Neutrophil (primary cell): ENCODE measurements around the gene GTF2A1.
A peak's percentile ranks its signal among the peaks of the same experiment; 100 is the strongest.

Experiments
- H3K27ac ChIP-seq: fragments of 200-600 bp; sonication (generic); 2 replicates; pipeline ENCODE4 v1.5.1; 2016; ENCODE audit warnings: mild to moderate bottlenecking, moderate library complexity
- H3K27me3 ChIP-seq: fragments of 200-600 bp; sonication (generic); 2 replicates; pipeline ENCODE4 v1.6.0; 2016; ENCODE audit warnings: mild to moderate bottlenecking
- H3K36me3 ChIP-seq: fragments of 200-600 bp; sonication (generic); 2 replicates; pipeline ENCODE4 v1.5.1; 2017
- H3K4me1 ChIP-seq, 2 experiments: fragments of 200-600 bp in 1 of 2; sonication (generic) in 1 of 2; 1 replicate in 1 of 2; 2 replicates in 1 of 2; pipeline versions ENCODE4 v1.5.1 to v1.6.1; 2013 to 2016; ENCODE audit warnings: low read depth in 1 of 2, low read length in 1 of 2, mild to moderate bottlenecking in 1 of 2, moderate library complexity in 1 of 2; ENCODE audit not compliant: control insufficient read depth in 1 of 2, insufficient read depth in 1 of 2
- H3K4me3 ChIP-seq, 2 experiments: fragments of 200-600 bp in 1 of 2; sonication (generic) in 1 of 2; 1 replicate in 1 of 2; 2 replicates in 1 of 2; pipeline ENCODE4 v1.5.1; 2013 to 2016; ENCODE audit warnings: low read depth in 1 of 2, low read length in 1 of 2, mild to moderate bottlenecking in 1 of 2, moderate library complexity in 1 of 2
- H3K9me3 ChIP-seq: fragments of 200-600 bp; sonication (generic); 2 replicates; pipeline ENCODE4 v1.5.1; 2016
- TF ChIP-seq, protein P1 (sequence below): fragments of 200-600 bp; sonication (generic); IDR thresholded peaks from 2 replicates; pipeline ENCODE4 v1.5.1; 2016; ENCODE audit warnings: antibody characterized with exemption

The GTF2A1 gene

DNA sequence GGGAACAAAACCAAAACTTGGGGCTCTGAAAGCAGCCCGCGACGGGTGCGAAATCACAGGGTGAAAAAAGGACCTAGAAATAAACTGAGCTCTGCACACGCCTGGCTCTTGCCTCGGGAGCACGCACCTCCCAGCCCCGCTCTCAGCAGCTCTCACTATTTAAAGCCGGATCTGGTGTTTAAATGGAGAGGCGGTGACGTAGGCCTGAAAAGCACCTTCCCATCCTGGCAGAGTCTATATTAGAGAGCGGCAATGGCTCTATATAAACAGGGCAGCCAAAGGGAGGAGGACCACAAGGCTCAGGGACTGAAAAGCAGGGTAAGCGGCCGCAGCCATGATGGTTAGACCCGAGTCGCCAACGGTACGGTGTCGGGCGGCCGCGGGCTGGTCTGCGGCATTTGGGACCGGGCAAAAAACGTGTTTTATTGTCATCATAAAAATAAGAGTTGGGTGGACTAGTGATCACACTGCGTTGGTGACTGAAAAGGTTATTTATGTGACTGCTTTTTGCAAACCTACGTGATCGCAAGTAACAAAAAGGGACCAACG lies 1.5 kb downstream of the GTF2A1 start:
- peaks cover 27 to 35% of the 10 kb centered on the region in 2 experiments for H3K4me1 ChIP-seq
- TF ChIP-seq, protein P1, sequence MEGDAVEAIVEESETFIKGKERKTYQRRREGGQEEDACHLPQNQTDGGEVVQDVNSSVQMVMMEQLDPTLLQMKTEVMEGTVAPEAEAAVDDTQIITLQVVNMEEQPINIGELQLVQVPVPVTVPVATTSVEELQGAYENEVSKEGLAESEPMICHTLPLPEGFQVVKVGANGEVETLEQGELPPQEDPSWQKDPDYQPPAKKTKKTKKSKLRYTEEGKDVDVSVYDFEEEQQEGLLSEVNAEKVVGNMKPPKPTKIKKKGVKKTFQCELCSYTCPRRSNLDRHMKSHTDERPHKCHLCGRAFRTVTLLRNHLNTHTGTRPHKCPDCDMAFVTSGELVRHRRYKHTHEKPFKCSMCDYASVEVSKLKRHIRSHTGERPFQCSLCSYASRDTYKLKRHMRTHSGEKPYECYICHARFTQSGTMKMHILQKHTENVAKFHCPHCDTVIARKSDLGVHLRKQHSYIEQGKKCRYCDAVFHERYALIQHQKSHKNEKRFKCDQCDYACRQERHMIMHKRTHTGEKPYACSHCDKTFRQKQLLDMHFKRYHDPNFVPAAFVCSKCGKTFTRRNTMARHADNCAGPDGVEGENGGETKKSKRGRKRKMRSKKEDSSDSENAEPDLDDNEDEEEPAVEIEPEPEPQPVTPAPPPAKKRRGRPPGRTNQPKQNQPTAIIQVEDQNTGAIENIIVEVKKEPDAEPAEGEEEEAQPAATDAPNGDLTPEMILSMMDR = no peak
- no peaks in the 10 kb centered on the region for H3K27me3 ChIP-seq
- H3K36me3 ChIP-seq = peaks cover 22% of the 10 kb centered on the region
- H3K27ac ChIP-seq = peak overlapping the region; percentile 95
- H3K9me3 ChIP-seq = no peaks in the 10 kb centered on the region
- H3K4me3 ChIP-seq = peak overlapping the region; percentile 74 to 99

DNA sequence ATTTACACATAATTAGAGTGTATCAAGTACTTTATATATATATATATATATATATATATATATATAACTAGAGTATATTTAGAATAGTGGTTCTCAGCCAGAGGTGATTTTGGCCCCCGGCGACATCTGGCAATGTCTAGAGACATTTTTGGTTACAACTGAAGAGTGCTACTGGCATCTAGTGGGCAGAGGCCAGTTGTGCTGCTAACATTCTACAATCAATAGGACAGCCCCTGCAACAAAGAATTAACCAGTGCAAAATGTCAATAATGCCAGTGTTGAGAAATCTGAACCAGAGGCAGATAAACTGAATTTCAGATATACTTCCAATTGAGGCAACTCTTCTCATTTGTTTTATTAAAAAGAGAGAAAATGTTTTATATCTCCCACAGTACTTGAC lies 8.9 kb downstream of the GTF2A1 start:
- Histone ChIP-seq H3K27me3 (no peaks in the 10 kb centered on the region), H3K27ac (no peak overlapping the region), H3K36me3 (peaks cover 65% of the 10 kb centered on the region), H3K4me1 (peaks cover 18 to 20% of the 10 kb centered on the region in 2 experiments), H3K4me3 (no peak overlapping the region), H3K9me3 (no peaks in the 10 kb centered on the region)
- TF ChIP-seq, protein P1 = peak; percentile 25

DNA sequence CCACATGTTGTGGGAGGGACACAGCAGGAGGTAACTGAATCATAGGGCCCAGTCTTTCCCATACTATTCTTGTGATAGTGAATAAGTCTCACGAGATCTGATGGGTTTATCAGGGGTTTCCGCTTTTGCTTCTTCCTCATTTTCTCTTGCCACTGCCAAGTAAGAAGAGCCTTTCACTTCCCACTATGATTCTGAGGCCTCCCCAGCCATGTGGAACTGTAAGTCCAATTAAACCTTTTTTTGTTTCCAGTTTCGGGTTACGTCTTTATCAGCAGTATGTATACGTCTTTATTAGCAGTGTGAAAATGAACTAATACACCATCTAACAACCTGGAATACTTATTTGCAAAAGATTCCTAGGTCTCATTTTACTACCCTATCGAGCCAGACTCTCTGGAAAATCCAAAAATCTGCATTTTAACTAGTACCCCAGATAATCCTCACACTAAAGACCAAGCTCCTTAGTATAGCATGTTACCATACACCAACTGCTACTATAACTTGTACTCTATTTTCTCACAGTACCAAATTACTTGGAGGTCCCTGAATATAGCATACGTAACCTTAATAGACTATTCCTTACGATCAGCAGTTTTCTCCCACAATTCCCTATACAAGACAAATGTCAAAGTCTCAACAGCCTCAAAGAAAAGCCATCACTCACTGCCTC lies 11.5 kb downstream of the GTF2A1 start:
- no peaks in the 10 kb centered on the region for H3K27me3 ChIP-seq
- peaks cover 18 to 20% of the 10 kb centered on the region in 2 experiments for H3K4me1 ChIP-seq
- H3K9me3 ChIP-seq = no peaks in the 10 kb centered on the region
- peak overlapping the region; percentile 83 for H3K27ac ChIP-seq
- peaks cover 51% of the 10 kb centered on the region for H3K36me3 ChIP-seq
- H3K4me3 ChIP-seq = no peak overlapping the region
- TF ChIP-seq, protein P1 = no peak

DNA sequence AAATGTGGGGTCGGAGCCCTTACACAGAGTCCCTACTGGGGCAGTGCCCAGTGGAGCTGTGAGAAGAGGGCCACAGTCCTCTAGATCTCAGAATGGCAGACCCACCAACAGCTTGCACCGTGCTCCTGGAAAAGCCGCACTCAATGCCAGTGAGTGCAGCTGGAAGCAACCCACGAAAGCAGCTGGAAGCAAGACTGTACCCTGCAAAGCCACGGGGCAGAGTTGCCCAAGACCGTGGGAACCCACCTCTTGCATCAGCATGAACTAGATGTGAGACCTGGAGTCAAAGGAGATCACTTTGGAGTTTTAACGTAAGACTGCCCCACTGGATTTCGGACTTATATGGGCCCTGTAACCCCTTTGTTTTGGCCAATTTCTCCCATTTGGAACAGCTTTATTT lies 12.3 kb downstream of the GTF2A1 start:
- Histone ChIP-seq H3K27me3 (no peaks in the 10 kb centered on the region), H3K9me3 (no peaks in the 10 kb centered on the region), H3K4me3 (no peak overlapping the region), H3K36me3 (peaks cover 48% of the 10 kb centered on the region), H3K27ac (peak overlapping the region; percentile 83), H3K4me1 (peaks cover 18 to 20% of the 10 kb centered on the region in 2 experiments)
- TF ChIP-seq, protein P1 = no peak

DNA sequence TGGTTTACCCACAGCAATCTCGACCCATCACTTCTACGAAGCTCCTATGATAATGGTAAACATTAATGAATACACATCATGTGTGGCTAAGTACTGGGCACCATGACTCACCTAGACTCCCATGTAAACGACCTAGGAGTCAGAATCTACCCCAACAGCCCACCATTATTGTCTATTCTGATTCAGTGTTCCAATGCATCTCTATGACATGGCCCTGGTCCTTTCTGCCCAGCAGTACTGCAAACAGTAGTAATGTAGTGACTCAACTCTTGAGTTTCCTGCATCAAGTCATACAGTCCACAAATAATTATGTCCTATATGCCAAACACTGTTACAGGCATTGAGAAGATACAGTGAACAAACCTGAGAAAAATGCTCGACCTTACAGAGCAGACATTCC lies 14.6 kb downstream of the GTF2A1 start:
- H3K36me3 ChIP-seq = peaks cover 54% of the 10 kb centered on the region
- no peak overlapping the region for H3K4me3 ChIP-seq
- no peaks in the 10 kb centered on the region for H3K9me3 ChIP-seq
- no peak overlapping the region for H3K27ac ChIP-seq
- no peaks in the 10 kb centered on the region for H3K27me3 ChIP-seq
- H3K4me1 ChIP-seq = peaks cover 18 to 20% of the 10 kb centered on the region in 2 experiments
- TF ChIP-seq, protein P1 = no peak
